ENCODE results near the gene HRG.
"Not testable (repeated sequence)": the region's sequence is repeated elsewhere in the genome, so short reads cannot be mapped to it uniquely, and the experiment has no call there.

Gene HRG

DNA sequence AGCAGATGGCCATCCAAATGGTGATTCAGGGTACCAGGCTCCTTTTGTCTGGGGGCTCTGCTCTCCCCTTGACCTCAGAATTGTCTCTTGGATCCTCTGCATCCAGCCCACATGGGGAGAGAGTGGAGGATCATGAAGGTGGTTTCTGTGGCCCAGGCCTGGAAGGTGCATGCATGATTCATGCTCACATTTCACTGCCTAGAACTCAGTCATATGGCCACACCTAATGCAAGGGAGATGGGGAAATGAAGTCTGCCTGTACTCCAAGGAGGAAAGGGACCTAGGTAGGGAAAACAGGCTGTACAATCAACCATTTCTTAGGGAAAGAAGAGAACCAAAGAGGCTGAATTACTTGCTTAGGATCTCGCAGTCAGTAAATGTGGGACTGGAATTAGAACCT, 15.1 kb downstream of the HRG start:
- DNase-seq (ENCODE audit: low read depth in 2 of 2) = no peak

DNA sequence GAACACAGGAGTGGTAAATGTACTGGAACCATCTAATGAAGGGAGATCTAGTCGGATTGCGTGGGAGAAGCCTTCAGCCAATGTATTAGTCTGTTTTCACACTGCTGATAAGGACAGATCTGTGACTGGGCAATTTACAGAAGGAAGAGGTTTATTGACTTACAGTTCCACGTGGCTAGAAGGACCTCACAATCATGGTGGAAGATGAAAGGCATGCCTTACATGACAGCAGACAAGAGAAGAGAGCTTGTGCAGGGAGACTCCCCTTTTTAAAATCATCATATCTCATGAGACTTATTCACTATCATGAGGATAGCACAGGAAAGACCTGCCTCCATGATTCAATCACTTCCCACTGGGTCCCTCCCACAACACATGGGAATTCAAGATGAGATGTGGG, 17.0 kb downstream of the HRG start:
- DNase-seq (ENCODE audit: low read depth in 2 of 2) = no peak

GRCh38 chr3:186683979-186684378, 18.2 kb downstream of the HRG start:
- DNase-seq (ENCODE audit: low read depth in 2 of 2) = no peak

- DNase-seq (ENCODE audit: low read depth in 2 of 2) = not testable (repeated sequence)
Measured at GRCh38 chr3:186686475-186686874, 20.7 kb downstream of the HRG start.

DNA sequence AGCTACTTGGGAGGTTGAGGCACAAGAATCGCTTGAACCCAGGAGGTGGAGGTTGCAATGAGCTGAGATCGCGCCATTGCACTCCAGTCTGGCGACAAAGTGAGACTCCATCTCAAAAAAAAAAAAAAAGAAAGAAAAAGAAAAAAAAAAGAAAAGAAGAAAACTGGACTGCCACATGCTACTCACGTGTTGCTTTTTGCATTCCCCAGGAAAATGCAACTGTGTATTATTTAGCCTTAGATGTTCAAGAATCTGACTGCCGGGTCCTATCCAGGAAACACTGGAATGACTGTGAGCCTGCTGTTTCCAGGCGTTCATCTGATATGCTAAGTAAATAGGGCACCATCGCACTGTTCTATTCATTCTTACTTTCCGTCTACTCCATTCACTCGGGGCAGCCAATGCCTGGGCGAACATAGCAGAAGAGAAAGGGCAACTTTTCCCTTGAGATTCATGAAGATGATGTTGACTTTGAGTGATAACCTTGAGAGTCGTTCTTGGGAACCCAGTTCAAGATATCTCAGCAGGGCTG, 21.4 kb downstream of the HRG start:
- DNase-seq (ENCODE audit: low read depth in 2 of 2) = no peak

DNA sequence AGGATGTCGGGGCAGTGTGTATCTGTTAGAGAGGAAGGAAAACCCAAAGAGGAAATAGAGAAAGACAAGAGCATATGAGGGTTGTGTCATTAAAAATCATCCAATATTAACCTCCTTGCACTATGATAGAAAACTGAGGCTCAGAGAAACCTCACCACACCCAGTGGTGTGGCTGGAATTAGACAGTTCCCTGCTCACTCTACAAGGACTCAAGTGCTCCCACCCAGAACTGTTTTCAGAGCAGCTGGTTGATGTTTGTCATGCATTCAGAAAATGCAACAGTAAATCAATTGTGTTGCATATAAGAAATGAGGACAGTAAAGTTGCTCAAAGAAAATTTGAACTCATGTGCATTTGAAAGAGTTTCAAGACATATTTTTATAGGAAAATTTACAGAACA, 24.5 kb downstream of the HRG start:
- DNase-seq (ENCODE audit: low read depth in 2 of 2) = not testable (repeated sequence)

GRCh38 chr3:186691676-186692075, 25.9 kb downstream of the HRG start:
- DNase-seq (ENCODE audit: low read depth in 2 of 2) = no peak

DNA sequence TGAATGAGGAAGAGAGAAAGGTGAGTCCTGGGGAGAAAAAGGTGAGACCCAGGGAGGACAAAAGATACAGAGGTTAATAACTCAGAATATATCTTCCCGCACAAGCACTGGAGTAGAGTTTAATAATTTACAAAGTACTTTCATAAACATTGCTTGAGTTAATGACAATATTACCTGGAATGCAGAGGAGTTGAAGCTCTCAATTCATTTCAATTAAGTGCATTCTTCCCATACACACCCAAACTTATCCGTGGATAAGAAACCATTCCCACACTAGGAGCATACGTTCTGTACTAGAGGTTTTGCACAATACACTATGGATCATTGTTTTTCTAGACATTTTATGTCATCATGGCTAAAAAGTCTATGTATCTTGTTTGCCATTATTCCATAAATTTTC, 28.0 kb downstream of the HRG start:
- DNase-seq (ENCODE audit: low read depth in 2 of 2) = no peak

- DNase-seq (ENCODE audit: low read depth in 2 of 2) = no peak
Measured at GRCh38 chr3:186694288-186695032, 28.6 kb downstream of the HRG start.

- no peak for DNase-seq (ENCODE audit: low read depth in 2 of 2)
Measured at GRCh38 chr3:186696522-186696921, 30.7 kb downstream of the HRG start.

DNA sequence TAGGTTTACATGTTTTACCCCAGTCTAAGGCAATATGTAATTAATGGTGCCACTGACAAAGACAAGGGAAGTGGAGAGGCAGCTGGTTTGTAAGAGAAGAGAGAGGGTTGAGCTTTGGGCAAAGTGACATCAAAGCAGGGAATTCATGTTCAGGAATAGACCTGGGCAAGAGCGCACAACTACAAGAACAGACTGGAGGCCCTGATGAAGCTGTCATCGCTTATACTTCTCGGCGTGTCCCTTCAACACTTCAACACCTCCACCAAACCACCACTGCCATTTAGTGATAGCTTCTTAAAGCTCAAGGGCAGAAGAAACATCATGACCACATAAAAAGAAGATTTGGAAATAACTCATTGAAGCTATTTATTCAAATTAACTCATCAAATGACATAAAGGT, 31.7 kb downstream of the HRG start:
- DNase-seq (ENCODE audit: low read depth in 2 of 2) = no peak

DNA sequence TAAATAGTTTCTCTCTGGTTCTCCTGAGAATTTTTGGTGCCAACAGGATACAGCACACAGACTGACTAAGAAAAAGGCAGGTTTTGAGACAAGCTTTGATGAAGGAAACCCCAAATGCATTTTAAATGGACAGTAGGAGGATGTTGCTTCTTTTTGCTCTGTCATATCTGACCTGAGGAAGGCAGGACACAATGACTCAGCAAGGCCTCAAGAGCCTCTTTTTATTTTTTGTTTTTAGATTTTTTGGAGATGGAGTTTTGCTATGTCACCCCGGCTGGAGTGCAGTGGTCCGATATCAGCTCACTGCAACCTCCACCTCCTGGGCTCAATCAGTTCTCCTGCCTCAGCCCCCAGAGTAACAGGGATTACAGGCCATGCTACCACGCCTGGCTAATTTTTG, 34.5 kb downstream of the HRG start:
- DNase-seq (ENCODE audit: low read depth in 2 of 2) = no peak

GRCh38 chr3:186702451-186702850, 36.6 kb downstream of the HRG start:
- DNase-seq (ENCODE audit: low read depth in 2 of 2) = not testable (repeated sequence)

DNA sequence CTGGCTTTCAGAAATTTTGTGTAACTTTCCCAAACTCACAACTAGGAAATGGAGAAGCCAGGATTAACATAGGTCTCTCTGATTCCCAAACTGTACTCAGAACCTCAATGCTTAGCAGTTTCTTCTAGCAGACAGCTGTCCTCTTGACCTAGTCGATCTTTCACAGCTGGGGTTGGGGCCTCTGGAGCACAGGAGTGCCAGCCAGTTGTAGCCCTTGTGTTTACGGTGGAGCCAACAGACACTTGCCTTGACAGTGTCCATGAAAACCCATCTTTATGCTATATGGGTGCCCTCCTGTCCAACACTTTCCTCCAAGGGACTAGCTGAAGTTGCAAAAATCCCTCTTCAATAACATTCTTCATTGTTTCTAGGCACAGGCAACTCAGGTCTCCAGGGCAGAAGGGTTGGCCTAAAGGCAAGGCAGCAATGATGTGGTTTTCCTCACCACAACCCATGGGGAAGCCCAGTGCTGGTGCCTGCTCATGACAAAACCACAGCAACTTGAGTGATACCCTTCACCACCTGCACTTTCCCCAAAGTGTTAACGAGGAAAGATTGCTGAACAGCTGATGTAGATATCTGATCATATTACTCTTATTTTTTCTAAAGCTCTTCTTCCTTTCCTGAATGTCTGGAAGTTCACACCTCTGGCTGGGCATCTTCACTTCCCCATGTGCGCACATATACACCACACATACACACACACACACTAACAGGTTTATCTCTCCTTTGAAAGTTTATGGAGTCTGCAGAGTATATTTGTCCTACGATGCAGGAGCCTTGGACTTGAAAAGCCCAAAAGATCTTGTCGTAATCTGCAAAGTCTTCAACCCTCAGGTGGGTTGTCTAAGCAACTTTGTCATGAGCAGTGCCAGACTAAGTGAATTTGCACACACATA, 40.3 kb downstream of the HRG start:
- peak; percentile 19 to 35 for DNase-seq (ENCODE audit: low read depth in 2 of 2)

- no peak for DNase-seq (ENCODE audit: low read depth in 2 of 2)
Measured at GRCh38 chr3:186708983-186709679, 43.3 kb downstream of the HRG start.

DNA sequence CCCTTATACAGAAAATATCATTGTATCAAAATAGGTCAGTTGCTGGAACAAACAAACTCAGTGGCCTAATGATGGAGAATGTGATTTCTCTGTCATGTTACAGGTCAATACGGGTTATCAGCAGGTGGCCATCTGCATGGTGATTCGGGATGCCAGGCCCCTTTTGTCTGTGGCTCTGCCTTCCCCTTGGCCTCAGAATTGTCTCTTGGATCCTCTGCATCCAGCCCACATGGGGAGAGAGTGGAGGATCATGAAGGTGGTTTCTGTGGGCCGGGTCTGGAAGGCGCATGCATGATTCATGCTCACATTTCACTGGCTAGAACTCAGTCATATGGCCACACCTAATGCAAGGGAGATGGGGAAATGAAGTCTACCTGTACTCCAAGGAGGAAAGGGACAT, 44.9 kb downstream of the HRG start:
- DNase-seq (ENCODE audit: low read depth in 2 of 2) = not testable (repeated sequence)

GRCh38 chr3:186713499-186713898, 47.7 kb downstream of the HRG start:
- no peak for DNase-seq (ENCODE audit: low read depth in 2 of 2)

DNA sequence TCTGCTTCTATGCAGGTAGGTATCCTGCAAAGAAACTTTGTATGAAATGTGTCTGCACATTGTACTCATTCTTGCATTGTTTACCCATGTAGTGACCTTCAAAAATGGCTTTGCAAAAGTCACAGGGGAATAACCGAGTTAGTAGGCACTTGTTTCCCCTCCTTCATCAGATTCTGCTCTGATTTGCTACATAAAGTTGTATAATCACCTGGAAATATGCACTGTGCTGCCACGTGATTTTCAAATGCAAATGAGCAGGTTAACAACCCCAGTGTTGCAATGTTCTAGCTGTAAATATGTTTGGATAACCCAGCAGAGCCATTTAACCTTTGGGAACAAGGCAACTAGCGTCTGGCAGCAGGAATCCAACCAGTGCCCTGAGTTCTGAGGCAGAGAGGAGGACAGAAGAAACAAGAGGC, 51.2 kb downstream of the HRG start, which contains the start of gene KNG1:
KNG1 (plus strand) TSS at position 321 of the 419 bp plus-strand sequence. CDS start 184 bp downstream, outside the sequence.
- DNase-seq (ENCODE audit: low read depth in 2 of 2) = no peak

DNA sequence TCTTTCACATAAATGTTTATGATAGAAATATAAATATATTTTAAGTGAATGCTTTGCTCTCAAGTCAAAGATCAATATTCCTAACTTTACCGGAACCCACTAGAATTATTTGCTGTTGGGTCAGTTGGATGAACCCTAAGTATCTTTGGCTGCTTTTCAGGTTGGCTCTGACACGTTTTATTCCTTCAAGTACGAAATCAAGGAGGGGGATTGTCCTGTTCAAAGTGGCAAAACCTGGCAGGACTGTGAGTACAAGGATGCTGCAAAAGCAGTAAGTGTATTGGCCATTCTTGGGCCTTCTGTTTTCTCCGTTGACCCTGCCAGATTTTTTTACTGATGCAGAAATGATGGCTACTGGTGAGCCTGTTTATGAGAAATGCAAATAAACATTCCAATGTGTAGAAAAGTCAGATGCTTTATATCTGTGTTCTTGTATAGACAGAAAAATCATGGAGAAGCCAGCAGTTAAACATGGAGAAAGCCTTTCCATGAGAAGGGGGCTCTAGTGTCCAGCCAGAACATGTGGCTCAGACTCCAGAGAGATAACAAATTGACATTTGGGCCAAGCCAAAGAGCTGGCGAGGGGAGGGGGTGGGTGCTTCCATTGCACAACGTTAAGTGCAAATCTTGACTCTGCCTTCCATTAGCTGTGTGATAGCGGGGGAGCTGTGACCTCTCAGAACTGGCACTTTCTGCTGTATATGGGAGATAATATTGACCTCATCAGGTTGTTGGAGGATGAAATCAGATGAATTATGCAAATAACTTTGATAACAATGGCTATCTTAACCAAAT, 54.3 kb downstream of the HRG start:
- DNase-seq (ENCODE audit: low read depth in 2 of 2) = no peak

GRCh38 chr3:186722457-186722856, 56.6 kb downstream of the HRG start:
- DNase-seq (ENCODE audit: low read depth in 2 of 2) = no peak

DNA sequence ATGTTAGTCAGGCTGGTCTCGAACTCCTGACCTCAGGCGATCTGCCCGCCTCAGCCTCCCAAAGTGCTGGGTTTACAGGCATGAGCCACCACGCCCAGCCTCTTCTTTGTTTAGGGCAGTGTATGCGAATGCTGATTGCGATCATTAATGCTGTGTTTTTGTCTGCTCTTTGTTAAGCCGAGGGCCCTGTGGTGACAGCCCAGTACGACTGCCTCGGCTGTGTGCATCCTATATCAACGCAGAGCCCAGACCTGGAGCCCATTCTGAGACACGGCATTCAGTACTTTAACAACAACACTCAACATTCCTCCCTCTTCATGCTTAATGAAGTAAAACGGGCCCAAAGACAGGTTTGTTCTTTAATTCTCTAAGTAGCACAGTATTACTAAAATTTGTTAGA, 59.1 kb downstream of the HRG start:
- no peak for DNase-seq (ENCODE audit: low read depth in 2 of 2)
